22Rv1 (cell line): ENCODE results near the gene OR1N2.

Experiments used
- ZFX ChIP-seq: fragments of 450-650 bp; IDR thresholded peaks from 2 replicates; pipeline ENCODE4 v1.6.1; 2017; ENCODE audit warnings: antibody characterized with exemption, borderline replicate concordance
- TF ChIP-seq, protein P1 (sequence below): fragments of 450-650 bp; IDR thresholded peaks from 2 replicates; pipeline ENCODE4 v1.5.1; 2017; ENCODE audit warnings: mild to moderate bottlenecking

DNA sequence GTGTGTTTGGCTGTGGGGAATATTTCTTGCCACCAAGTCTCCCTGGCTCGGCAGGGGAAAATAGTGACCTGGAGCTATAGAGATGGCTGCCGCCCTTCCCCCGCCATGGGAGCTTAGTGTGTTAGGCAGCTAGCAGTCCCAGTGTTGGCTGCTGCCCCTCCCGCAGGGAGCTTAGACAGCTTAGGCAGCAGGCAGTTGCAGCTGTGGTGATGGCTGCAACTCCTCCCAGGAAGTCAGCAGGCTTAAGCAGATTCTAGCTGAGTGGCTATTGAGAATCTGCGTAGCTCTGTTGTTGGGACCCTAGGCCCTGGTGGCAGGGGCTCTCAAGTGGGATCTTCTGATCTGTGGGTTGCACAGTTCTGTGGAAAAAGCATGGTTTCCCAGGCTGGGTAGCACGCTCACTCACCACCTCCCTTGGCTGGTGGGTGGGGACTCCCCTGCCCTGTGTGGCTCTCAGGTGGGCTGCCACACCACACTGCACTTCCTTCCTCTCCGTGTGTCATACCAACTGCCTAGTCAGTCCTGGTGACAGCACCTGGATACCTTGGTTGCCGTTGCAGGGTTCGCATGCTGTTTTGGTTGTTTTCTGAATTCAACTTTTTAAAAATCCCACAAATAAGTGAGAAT is 9.3 kb downstream of the OR1N2 start:
- TF ChIP-seq, protein P1, sequence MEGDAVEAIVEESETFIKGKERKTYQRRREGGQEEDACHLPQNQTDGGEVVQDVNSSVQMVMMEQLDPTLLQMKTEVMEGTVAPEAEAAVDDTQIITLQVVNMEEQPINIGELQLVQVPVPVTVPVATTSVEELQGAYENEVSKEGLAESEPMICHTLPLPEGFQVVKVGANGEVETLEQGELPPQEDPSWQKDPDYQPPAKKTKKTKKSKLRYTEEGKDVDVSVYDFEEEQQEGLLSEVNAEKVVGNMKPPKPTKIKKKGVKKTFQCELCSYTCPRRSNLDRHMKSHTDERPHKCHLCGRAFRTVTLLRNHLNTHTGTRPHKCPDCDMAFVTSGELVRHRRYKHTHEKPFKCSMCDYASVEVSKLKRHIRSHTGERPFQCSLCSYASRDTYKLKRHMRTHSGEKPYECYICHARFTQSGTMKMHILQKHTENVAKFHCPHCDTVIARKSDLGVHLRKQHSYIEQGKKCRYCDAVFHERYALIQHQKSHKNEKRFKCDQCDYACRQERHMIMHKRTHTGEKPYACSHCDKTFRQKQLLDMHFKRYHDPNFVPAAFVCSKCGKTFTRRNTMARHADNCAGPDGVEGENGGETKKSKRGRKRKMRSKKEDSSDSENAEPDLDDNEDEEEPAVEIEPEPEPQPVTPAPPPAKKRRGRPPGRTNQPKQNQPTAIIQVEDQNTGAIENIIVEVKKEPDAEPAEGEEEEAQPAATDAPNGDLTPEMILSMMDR, result no peak
- no peak for TF ChIP-seq ZFX
